Measurements from ENCODE around the gene NWD2. TPM values are rescaled to one million over a fixed set of nuclear protein-coding genes. Genes with fewer than 3 reads are reported as not detected.

The NWD2 gene
- total RNA-seq, 4 donors from 2014 or later: not detected

GRCh38 chr4:37268319-37268718, 23.8 kb downstream of the NWD2 start:
- no peak for TF ChIP-seq POLR2A (IDR thresholded peaks at IDR 0.05)
- no peak for TF ChIP-seq CTCF (IDR thresholded peaks at IDR 0.05 in 4 of 5, conservative IDR thresholded peaks at IDR 0.05 in 1 of 5)
- H3K4me3 ChIP-seq: no peak overlapping the region
- no peaks in the 10 kb centered on the region for H3K4me1 ChIP-seq
- H3K36me3 ChIP-seq: no peaks in the 10 kb centered on the region
- in situ Hi-C loops (cut with MboI; ENCODE audit: low sequenced_read_pairs in 4 of 4): no loop called here
- no peaks in the 10 kb centered on the region for H3K27me3 ChIP-seq
- intact Hi-C loops (cut with DNase I; ENCODE audit: low total_unique reads): no loop called here
- no peak overlapping the region for H3K27ac ChIP-seq
- ATAC-seq (no peak), DNase-seq (no peak)
- no peaks in the 10 kb centered on the region for H3K9me3 ChIP-seq

DNA sequence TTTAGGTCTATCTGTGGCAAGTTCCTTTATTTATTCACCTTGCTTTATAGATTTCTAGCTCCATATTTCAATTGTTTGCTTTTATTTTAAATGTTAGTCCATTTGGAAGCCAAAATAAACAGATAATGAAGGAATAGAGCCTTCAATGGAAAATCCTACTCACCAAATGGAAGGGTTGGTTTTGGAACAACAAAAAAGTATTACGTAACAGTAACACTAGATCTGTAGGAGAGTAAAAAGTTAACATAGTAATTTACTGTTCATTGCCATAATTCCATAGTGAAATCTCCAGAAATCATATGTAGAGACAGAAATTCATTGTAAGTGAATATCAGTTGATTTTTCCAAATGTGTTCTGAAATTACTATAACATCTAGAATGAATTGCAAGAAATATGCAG, 34.6 kb downstream of the NWD2 start:
- TF ChIP-seq POLR2A (IDR thresholded peaks at IDR 0.05): no peak
- TF ChIP-seq CTCF (IDR thresholded peaks at IDR 0.05 in 4 of 5, conservative IDR thresholded peaks at IDR 0.05 in 1 of 5): no peak
- no peak for ATAC-seq
- DNase-seq: no peak
- H3K4me1 ChIP-seq: no peaks in the 10 kb centered on the region
- in situ Hi-C loops (cut with MboI; ENCODE audit: low sequenced_read_pairs in 4 of 4): no loop called here
- H3K27ac ChIP-seq: no peak overlapping the region
- H3K36me3 ChIP-seq: no peaks in the 10 kb centered on the region
- no peaks in the 10 kb centered on the region for H3K9me3 ChIP-seq
- intact Hi-C loops (cut with DNase I; ENCODE audit: low total_unique reads): no loop called here
- H3K27me3 ChIP-seq: no peaks in the 10 kb centered on the region
- no peak overlapping the region for H3K4me3 ChIP-seq

- H3K4me3 ChIP-seq: no peak overlapping the region
- DNase-seq (no peak), ATAC-seq (no peak)
- H3K27me3 ChIP-seq: no peaks in the 10 kb centered on the region
- intact Hi-C loops (cut with DNase I; ENCODE audit: low total_unique reads) (no loop called here), in situ Hi-C loops (cut with MboI; ENCODE audit: low sequenced_read_pairs in 4 of 4) (no loop called here)
- no peaks in the 10 kb centered on the region for H3K36me3 ChIP-seq
- TF ChIP-seq CTCF (IDR thresholded peaks at IDR 0.05 in 4 of 5, conservative IDR thresholded peaks at IDR 0.05 in 1 of 5) (no peak), POLR2A (IDR thresholded peaks at IDR 0.05) (no peak)
- no peak overlapping the region for H3K27ac ChIP-seq
- H3K9me3 ChIP-seq: no peaks in the 10 kb centered on the region
- H3K4me1 ChIP-seq: no peaks in the 10 kb centered on the region
Measured at GRCh38 chr4:37279894-37280592, 35.5 kb downstream of the NWD2 start.

DNA sequence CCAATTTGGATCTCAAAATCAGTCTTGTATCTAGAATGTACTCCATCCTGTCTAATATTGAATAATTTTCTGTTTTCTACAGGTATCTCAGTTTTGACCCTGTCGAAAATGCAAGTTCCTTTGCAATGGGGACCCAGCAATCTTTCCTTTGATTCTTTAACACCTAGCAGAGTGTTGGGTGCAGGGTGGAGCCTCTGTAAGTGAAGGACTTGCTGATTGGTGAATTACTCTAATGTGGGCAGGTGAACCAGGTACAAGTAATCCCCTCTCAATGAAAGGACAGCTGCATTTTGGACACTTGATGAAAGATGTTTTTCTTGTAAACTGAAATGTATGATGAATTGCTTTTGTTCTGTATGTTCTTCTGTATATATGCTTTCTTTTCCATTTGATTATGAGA, 54.9 kb downstream of the NWD2 start:
- H3K4me1 ChIP-seq: no peaks in the 10 kb centered on the region
- no peak overlapping the region for H3K4me3 ChIP-seq
- no peak for ATAC-seq
- intact Hi-C loops (cut with DNase I; ENCODE audit: low total_unique reads) (no loop called here), in situ Hi-C loops (cut with MboI; ENCODE audit: low sequenced_read_pairs in 4 of 4) (no loop called here)
- no peak overlapping the region for H3K27ac ChIP-seq
- no peaks in the 10 kb centered on the region for H3K36me3 ChIP-seq
- H3K9me3 ChIP-seq: no peaks in the 10 kb centered on the region
- H3K27me3 ChIP-seq: no peaks in the 10 kb centered on the region
- no peak for DNase-seq
- no peak for TF ChIP-seq CTCF (IDR thresholded peaks at IDR 0.05 in 4 of 5, conservative IDR thresholded peaks at IDR 0.05 in 1 of 5)
- no peak for TF ChIP-seq POLR2A (IDR thresholded peaks at IDR 0.05)

GRCh38 chr4:37304612-37305011, 60.1 kb downstream of the NWD2 start:
- intact Hi-C loops (cut with DNase I; ENCODE audit: low total_unique reads) (no loop called here), in situ Hi-C loops (cut with MboI; ENCODE audit: low sequenced_read_pairs in 4 of 4) (no loop called here)
- H3K27ac ChIP-seq: no peak overlapping the region
- no peak overlapping the region for H3K4me3 ChIP-seq
- no peak for ATAC-seq
- no peak for DNase-seq
- H3K27me3 ChIP-seq: no peaks in the 10 kb centered on the region
- no peaks in the 10 kb centered on the region for H3K4me1 ChIP-seq
- no peaks in the 10 kb centered on the region for H3K9me3 ChIP-seq
- TF ChIP-seq CTCF (IDR thresholded peaks at IDR 0.05 in 4 of 5, conservative IDR thresholded peaks at IDR 0.05 in 1 of 5) (no peak), POLR2A (IDR thresholded peaks at IDR 0.05) (no peak)
- H3K36me3 ChIP-seq: no peaks in the 10 kb centered on the region

All from gastrocnemius medialis (tissue), 4 donors.